Sigmoid colon (tissue), 7 donors: ENCODE data around the gene MFAP5. TPM values are rescaled to one million over a fixed set of nuclear protein-coding genes. Genes with fewer than 3 reads are reported as not detected.

Experiments
- DNase-seq: peaks from one replicate; pipeline ENCODE4 v3.0.0-alpha.2; 2019
- H3K27ac ChIP-seq, 4 donors: fragments of 200-600 bp; sonication (generic); one replicate each; pipeline ENCODE4 v1.5.1; 2016 to 2019; ENCODE audit warnings: mild to moderate bottlenecking in 1 of 4
- H3K27me3 ChIP-seq, 3 donors: fragments of 200-600 bp; sonication (generic); one replicate each; pipeline ENCODE4 v1.5.1; 2019; ENCODE audit warnings: mild to moderate bottlenecking in 1 of 3
- H3K36me3 ChIP-seq, 4 donors: fragments of 200-600 bp; sonication (generic); one replicate each; pipeline ENCODE4 v1.5.1; 2016 to 2019
- H3K4me1 ChIP-seq, 4 donors: fragments of 200-600 bp; sonication (generic); one replicate each; pipeline ENCODE4 v1.5.1; 2017 to 2019
- H3K4me3 ChIP-seq, 4 donors: fragments of 200-600 bp; sonication (generic); one replicate each; pipeline ENCODE4 v1.5.1; 2017 to 2019; ENCODE audit warnings: mild to moderate bottlenecking in 2 of 4, moderate library complexity in 1 of 4
- H3K9me3 ChIP-seq, 4 donors: fragments of 200-600 bp in 3 of 4; sonication (generic) in 3 of 4; one replicate each; pipeline versions ENCODE4 v1.5.1 to v1.6.1; 2013 to 2019
- CTCF ChIP-seq, 4 experiments: fragments of 450-650 bp in 3 of 4; fragments of 200-600 bp in 1 of 4; IDR thresholded peaks; one replicate each; pipeline ENCODE4 v1.5.1; 2016 to 2019; ENCODE audit warnings: antibody characterized with exemption in 4 of 4, mild to moderate bottlenecking in 3 of 4, moderate library complexity in 2 of 4
- EP300 ChIP-seq, 4 donors: sonication (generic); formaldehyde crosslinking; IDR thresholded peaks; one replicate each; pipeline ENCODE4 v1.6.1; 2017; ENCODE audit warnings: antibody characterized with exemption in 4 of 4
- POLR2A ChIP-seq, 2 donors: fragments of 450-650 bp; IDR thresholded peaks; one replicate each; pipeline ENCODE4 v1.6.1; 2016; ENCODE audit warnings: antibody characterized with exemption in 2 of 2, mild to moderate bottlenecking in 2 of 2, moderate library complexity in 2 of 2
- POLR2AphosphoS5 ChIP-seq, 4 donors: sonication (generic); formaldehyde crosslinking; IDR thresholded peaks; one replicate each; pipeline ENCODE4 v1.6.1; 2017; ENCODE audit warnings: antibody characterized with exemption in 4 of 4
- WGBS, 2 donors: extraction: QIAGEN DNeasy Blood & Tissue Kit; methylation state at CpG; one replicate each; pipeline ENCODE4 v1.1.7; 2013; 5-methylcytosine and 5-hydroxymethylcytosine counted together
- intact Hi-C: fragments of 100-400 bp; cut with DNase I; formaldehyde crosslinking; loops from one replicate; pipeline ENCODE4 v1.15.1; 2023
- polyA plus RNA-seq, 3 donors: library from polyadenylated mRNA; stranded (reverse); fragments of 200-250 nt; gene quantifications; one replicate each; pipeline ENCODE4 v1.2.3, GENCODE V29; 2013
- total RNA-seq, 4 donors: library from RNA; depleted of rRNA; stranded (reverse); fragments of >200 nt; gene quantifications; one replicate each; pipeline ENCODE4 v1.1.0, GENCODE V29; 2016
- donor health status: healthy with polysubstance abuse.
- donor health status: Bipolar disorder and iron deficiency.
- donor health status: healthy.

The MFAP5 gene
- total and polyA plus RNA-seq, 7 donors = 6.2 to 313 (median 36.0) TPM

GRCh38 chr12:8678661-8679111, 16.1 kb upstream of the MFAP5 start:
- intact Hi-C loops = no loop called here
- WGBS, 2 donors = 84 to 87% methylated on average over 3 of the region's 3 CpGs
- Histone ChIP-seq H3K27ac (peak overlapping the region in 1 of 4 donors; percentile 8), H3K36me3 (no peaks in the 10 kb centered on the region), H3K27me3 (no peaks in the 10 kb centered on the region), H3K9me3 (no peaks in the 10 kb centered on the region), H3K4me1 (peaks cover 0 to 10% (median 0%) of the 10 kb centered on the region in 4 donors), H3K4me3 (no peak overlapping the region)
- TF ChIP-seq POLR2AphosphoS5 (IDR thresholded peaks at IDR 0.05) (no peak), POLR2A (IDR thresholded peaks at IDR 0.05) (no peak), CTCF (IDR thresholded peaks at IDR 0.05) (no peak), EP300 (IDR thresholded peaks at IDR 0.05) (no peak)
- DNase-seq = no peak

GRCh38 chr12:8677362-8677761, 14.7 kb upstream of the MFAP5 start:
- Histone ChIP-seq H3K27me3 (no peaks in the 10 kb centered on the region), H3K27ac (no peak overlapping the region), H3K4me3 (no peak overlapping the region), H3K36me3 (no peaks in the 10 kb centered on the region), H3K9me3 (no peaks in the 10 kb centered on the region), H3K4me1 (peaks cover 0 to 10% (median 0%) of the 10 kb centered on the region in 4 donors)
- TF ChIP-seq EP300 (IDR thresholded peaks at IDR 0.05) (no peak), POLR2A (IDR thresholded peaks at IDR 0.05) (no peak), POLR2AphosphoS5 (IDR thresholded peaks at IDR 0.05) (no peak), CTCF (IDR thresholded peaks at IDR 0.05) (no peak)
- WGBS, 2 donors = 89 to 91% methylated on average over 3 of the region's 3 CpGs
- intact Hi-C loops = no loop called here
- DNase-seq = no peak

- DNase-seq = no peak
- H3K4me1 ChIP-seq = peaks cover 0 to 8% (median 0%) of the 10 kb centered on the region in 4 donors
- no peak overlapping the region for H3K27ac ChIP-seq
- intact Hi-C loops = no loop called here
- H3K4me3 ChIP-seq = no peak overlapping the region
- no peaks in the 10 kb centered on the region for H3K9me3 ChIP-seq
- no peak for TF ChIP-seq POLR2AphosphoS5 (IDR thresholded peaks at IDR 0.05)
- no peak for TF ChIP-seq CTCF (IDR thresholded peaks at IDR 0.05)
- no peak for TF ChIP-seq POLR2A (IDR thresholded peaks at IDR 0.05)
- TF ChIP-seq EP300 (IDR thresholded peaks at IDR 0.05) = no peak
- no peaks in the 10 kb centered on the region for H3K36me3 ChIP-seq
- no peaks in the 10 kb centered on the region for H3K27me3 ChIP-seq
- 78% methylated on average over 4 of the region's 4 CpGs for WGBS, 2 donors
Measured at GRCh38 chr12:8676651-8677050, 14.0 kb upstream of the MFAP5 start.

GRCh38 chr12:8675591-8676036, 13.0 kb upstream of the MFAP5 start:
- no peak for DNase-seq
- intact Hi-C loops = no loop called here
- WGBS, 2 donors = 15 to 37% methylated on average over 3 of the region's 3 CpGs
- no peaks in the 10 kb centered on the region for H3K4me1 ChIP-seq
- H3K36me3 ChIP-seq = no peaks in the 10 kb centered on the region
- TF ChIP-seq POLR2AphosphoS5 (IDR thresholded peaks at IDR 0.05) (no peak), POLR2A (IDR thresholded peaks at IDR 0.05) (no peak), CTCF (IDR thresholded peaks at IDR 0.05) (no peak), EP300 (IDR thresholded peaks at IDR 0.05) (no peak)
- no peak overlapping the region for H3K27ac ChIP-seq
- H3K27me3 ChIP-seq = no peaks in the 10 kb centered on the region
- no peaks in the 10 kb centered on the region for H3K9me3 ChIP-seq
- no peak overlapping the region for H3K4me3 ChIP-seq

- no peaks in the 10 kb centered on the region for H3K27me3 ChIP-seq
- H3K36me3 ChIP-seq = no peaks in the 10 kb centered on the region
- H3K27ac ChIP-seq = no peak overlapping the region
- peaks cover 0 to 19% (median 3%) of the 10 kb centered on the region in 4 donors for H3K4me1 ChIP-seq
- WGBS, 2 donors = 76 to 88% methylated on average over 5 of the region's 5 CpGs
- intact Hi-C loops = no loop called here
- TF ChIP-seq POLR2AphosphoS5 (IDR thresholded peaks at IDR 0.05) (no peak), CTCF (IDR thresholded peaks at IDR 0.05) (no peak), EP300 (IDR thresholded peaks at IDR 0.05) (no peak), POLR2A (IDR thresholded peaks at IDR 0.05) (no peak)
- H3K4me3 ChIP-seq = no peak overlapping the region
- no peaks in the 10 kb centered on the region for H3K9me3 ChIP-seq
- DNase-seq = no peak
Measured at GRCh38 chr12:8672381-8672780, 9.8 kb upstream of the MFAP5 start.
